Type B pancreatic cell (in vitro differentiated cells): Measurements from ENCODE around the gene CTCF. TPM values are rescaled to one million over a fixed set of nuclear protein-coding genes. Genes with fewer than 3 reads are reported as not detected.

Experiments
- DNase-seq: peaks from one replicate; pipeline ENCODE4 v3.0.0; 2021; ENCODE audit warnings: mixed read lengths; ENCODE audit not compliant: unreplicated experiment; ENCODE audit errors: extremely low spot score
- H3K27ac Mint-ChIP-seq: 2 replicates; pipeline ENCODE4 v1.8.0; 2021; ENCODE audit warnings: mild to moderate bottlenecking, mixed read lengths
- H3K27me3 Mint-ChIP-seq: 2 replicates; pipeline ENCODE4 v1.8.0; 2021; ENCODE audit warnings: mixed read lengths
- H3K36me3 Mint-ChIP-seq: 2 replicates; pipeline ENCODE4 v1.8.0; 2021; ENCODE audit warnings: mixed read lengths
- H3K4me1 Mint-ChIP-seq: one replicate; pipeline ENCODE4 v1.8.0; 2021; ENCODE audit warnings: mixed read lengths; ENCODE audit not compliant: unreplicated experiment
- H3K4me3 Mint-ChIP-seq: 2 replicates; pipeline ENCODE4 v1.8.0; 2021; ENCODE audit warnings: mild to moderate bottlenecking, mixed read lengths
- H3K9me3 Mint-ChIP-seq: 2 replicates; pipeline ENCODE4 v1.8.0; 2021; ENCODE audit warnings: mixed read lengths
- CTCF ChIP-seq: fragments of 200-600 bp; sonication (generic); conservative IDR thresholded peaks from 2 replicates; pipeline ENCODE4 v1.5.0; 2021; ENCODE audit warnings: antibody characterized with exemption, mild to moderate bottlenecking
- total RNA-seq: library from RNA; stranded (reverse); gene quantifications from 2 replicates; pipeline ENCODE4 v1.2.1, GENCODE V29; 2021; ENCODE audit warnings: low replicate concordance

Gene CTCF
- total RNA-seq, 1 donor from 2014 or later = 57.8 TPM

DNA sequence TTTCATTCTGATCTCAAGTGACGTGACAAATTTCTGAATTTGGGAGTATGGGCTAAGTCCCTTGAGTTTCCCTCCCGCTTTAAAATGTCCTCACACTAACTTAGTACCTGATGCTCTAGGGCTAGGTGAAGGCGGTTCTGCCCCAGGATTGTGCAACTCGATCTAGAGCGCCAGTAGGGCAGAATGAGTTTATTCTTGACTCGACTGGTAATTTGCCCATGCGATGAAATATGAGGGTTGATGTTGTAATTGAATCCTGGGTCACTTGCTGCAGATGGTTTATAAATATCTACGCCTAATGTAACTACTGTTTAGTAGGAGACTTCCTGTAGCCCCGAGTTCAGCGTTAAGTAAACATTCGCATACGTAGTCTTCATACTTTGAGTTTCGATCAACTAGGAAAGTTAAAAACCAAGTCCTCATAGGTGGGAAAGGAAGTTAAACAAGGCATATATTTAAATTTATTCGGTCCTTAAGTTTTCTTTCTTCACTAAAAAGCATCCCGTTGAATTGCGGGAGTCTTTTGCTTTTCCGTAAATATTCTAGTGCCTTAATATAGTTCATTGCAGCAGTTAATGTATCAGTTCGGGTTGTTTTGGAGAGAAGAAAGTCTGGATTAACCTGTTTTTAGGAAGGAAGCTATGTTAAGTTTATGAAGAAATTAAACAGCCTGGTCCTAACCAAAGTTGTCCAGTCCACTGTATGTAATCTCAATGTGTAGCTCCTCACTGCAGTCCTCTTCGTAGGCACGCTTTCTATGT is 1.6 kb downstream of the CTCF start:
- Mint-ChIP-seq H3K36me3 (no peaks in the 10 kb centered on the region), H3K27me3 (no peaks in the 10 kb centered on the region), H3K4me1 (peaks cover 24% of the 10 kb centered on the region), H3K27ac (peak overlapping the region; percentile 96), H3K9me3 (no peaks in the 10 kb centered on the region), H3K4me3 (peak overlapping the region; percentile 93)
- TF ChIP-seq CTCF = no peak
- no peak for DNase-seq

DNA sequence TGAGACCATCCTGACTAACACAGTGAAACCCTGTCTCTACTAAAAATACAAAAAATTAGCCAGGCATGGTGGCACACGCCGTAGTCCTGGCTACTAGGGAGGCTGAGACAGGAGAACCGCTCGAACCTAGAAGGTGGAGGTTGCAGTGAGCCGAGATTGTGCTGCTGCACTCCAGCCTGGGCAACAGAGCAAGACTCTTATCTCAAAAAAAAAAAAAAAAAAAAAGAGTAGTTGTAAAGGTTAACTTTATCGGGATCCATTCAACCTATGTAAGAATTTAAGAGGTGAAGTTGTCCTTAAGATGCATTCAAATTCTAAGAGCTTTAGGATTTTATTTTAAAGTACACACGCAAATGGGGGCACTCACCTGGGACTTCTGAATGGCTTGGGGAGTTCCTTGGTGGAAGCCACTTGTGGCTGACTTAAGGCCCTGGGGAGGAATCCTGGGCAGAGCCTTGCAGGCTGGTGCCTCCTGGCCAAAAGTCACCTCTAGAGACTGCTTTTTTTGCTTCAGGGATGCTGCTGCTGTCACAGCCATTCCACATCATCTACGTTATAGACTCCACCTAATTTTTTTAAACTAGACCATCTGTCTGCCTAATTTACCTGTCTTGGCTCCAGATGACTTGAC is 3.3 kb downstream of the CTCF start:
- peaks cover 24% of the 10 kb centered on the region for H3K4me1 Mint-ChIP-seq
- no peak overlapping the region for H3K27ac Mint-ChIP-seq
- no peak for TF ChIP-seq CTCF
- no peaks in the 10 kb centered on the region for H3K36me3 Mint-ChIP-seq
- no peak overlapping the region for H3K4me3 Mint-ChIP-seq
- H3K27me3 Mint-ChIP-seq = no peaks in the 10 kb centered on the region
- no peak for DNase-seq
- H3K9me3 Mint-ChIP-seq = no peaks in the 10 kb centered on the region

- Mint-ChIP-seq H3K36me3 (peaks cover 17% of the 10 kb centered on the region), H3K9me3 (no peaks in the 10 kb centered on the region), H3K27ac (no peak overlapping the region), H3K4me3 (no peak overlapping the region), H3K27me3 (no peaks in the 10 kb centered on the region), H3K4me1 (peaks cover 6% of the 10 kb centered on the region)
- TF ChIP-seq CTCF = no peak
- DNase-seq = no peak
Observed at GRCh38 chr16:67571464-67571863, 9.1 kb downstream of the CTCF start.

DNA sequence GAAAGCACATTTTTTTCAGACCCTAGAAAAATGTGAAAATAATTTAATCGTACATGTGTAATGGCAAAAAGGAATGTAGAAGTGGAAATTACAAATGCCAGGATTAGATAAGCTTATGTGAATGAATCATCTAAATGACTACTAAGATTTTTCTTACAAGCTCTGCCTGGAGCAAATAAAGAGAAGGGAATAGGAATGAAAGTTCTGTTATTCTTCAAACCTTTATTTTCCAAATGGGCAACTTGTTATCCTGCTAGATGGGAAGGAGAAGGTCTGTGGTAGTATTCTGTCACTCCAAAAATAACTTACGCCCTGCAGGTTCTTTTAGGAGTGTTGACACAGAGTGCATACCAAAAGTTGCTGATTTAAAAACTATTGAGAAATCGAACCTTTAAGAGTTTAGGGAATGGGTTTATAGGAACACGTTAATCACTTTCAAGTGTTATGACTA is 9.7 kb downstream of the CTCF start:
- TF ChIP-seq CTCF = no peak

GRCh38 chr16:67579686-67580085 is 17.4 kb downstream of the CTCF start:
- H3K4me3 Mint-ChIP-seq = no peak overlapping the region

More for the DNA sequence above, 9.7 kb downstream of the CTCF start:
- H3K36me3 Mint-ChIP-seq = peaks cover 22% of the 10 kb centered on the region
- H3K4me1 Mint-ChIP-seq = peaks cover 3% of the 10 kb centered on the region
- H3K9me3 Mint-ChIP-seq = no peaks in the 10 kb centered on the region
- no peak overlapping the region for H3K27ac Mint-ChIP-seq
- no peak overlapping the region for H3K4me3 Mint-ChIP-seq
- H3K27me3 Mint-ChIP-seq = no peaks in the 10 kb centered on the region
- no peak for DNase-seq

More at GRCh38 chr16:67579686-67580085, 17.4 kb downstream of the CTCF start:
- H3K36me3 Mint-ChIP-seq = peaks cover 21% of the 10 kb centered on the region
- H3K4me1 Mint-ChIP-seq = no peaks in the 10 kb centered on the region
- no peak overlapping the region for H3K27ac Mint-ChIP-seq
- no peak for TF ChIP-seq CTCF
- H3K27me3 Mint-ChIP-seq = no peaks in the 10 kb centered on the region
- no peak for DNase-seq
- H3K9me3 Mint-ChIP-seq = no peaks in the 10 kb centered on the region
